GM18861 (cell line): Measurements from ENCODE around the gene KRT8.
"Not testable (repeated sequence)": the region's sequence is repeated elsewhere in the genome, so short reads cannot be mapped to it uniquely, and the experiment has no call there.

ENCODE experiments used
- ATAC-seq: cut with Tn5 transposase; IDR thresholded peaks from one replicate; pipeline ENCODE4 v1.9.1; 2021; ENCODE audit not compliant: unreplicated experiment

Gene KRT8

GRCh38 chr12:52904509-52905300 is at the start of gene KRT8:
Gene KRT8, minus strand, starts transcription at chr12:52905076. Its CDS starts 95 bp downstream, at chr12:52904981.
- ATAC-seq = not testable (repeated sequence)

GRCh38 chr12:52953181-52953841 is 48.4 kb upstream of the KRT8 start:
- no peak for ATAC-seq

- no peak for ATAC-seq
Measured at GRCh38 chr12:52952076-52952801, 47.4 kb upstream of the KRT8 start.

- no peak for ATAC-seq
Measured at GRCh38 chr12:52951640-52952039, 46.8 kb upstream of the KRT8 start.

GRCh38 chr12:52951126-52951525 is 46.2 kb upstream of the KRT8 start:
- no peak for ATAC-seq

- no peak for ATAC-seq
Measured at GRCh38 chr12:52950553-52950952, 45.7 kb upstream of the KRT8 start.

GRCh38 chr12:52949413-52950331 is 44.8 kb upstream of the KRT8 start:
- no peak for ATAC-seq

GRCh38 chr12:52947738-52948423 is 43.0 kb upstream of the KRT8 start:
- ATAC-seq = no peak

GRCh38 chr12:52946797-52947547 is 42.1 kb upstream of the KRT8 start:
- ATAC-seq = no peak

- ATAC-seq = no peak
Measured at GRCh38 chr12:52946334-52946733, 41.5 kb upstream of the KRT8 start.

- ATAC-seq = no peak
Measured at GRCh38 chr12:52945389-52946232, 40.7 kb upstream of the KRT8 start.

- no peak for ATAC-seq
Measured at GRCh38 chr12:52944683-52945388, 40.0 kb upstream of the KRT8 start.

GRCh38 chr12:52942901-52943181 is 38.0 kb upstream of the KRT8 start:
- no peak for ATAC-seq

- ATAC-seq = no peak
Measured at GRCh38 chr12:52942066-52942900, 37.4 kb upstream of the KRT8 start.

GRCh38 chr12:52929538-52929937 is 24.7 kb upstream of the KRT8 start:
- no peak for ATAC-seq

- ATAC-seq = no peak
Measured at GRCh38 chr12:52927964-52928363, 23.1 kb upstream of the KRT8 start.

GRCh38 chr12:52926596-52927234 is 21.8 kb upstream of the KRT8 start:
- no peak for ATAC-seq
